A549 (cell line): ENCODE data around the gene DSCAM. TPM values are rescaled to one million over a fixed set of nuclear protein-coding genes. Genes with fewer than 3 reads are reported as not detected.

ENCODE experiments used
- ATAC-seq, 2 experiments: fragments of 200-7000 bp in 1 of 2; fragments of >200 bp in 1 of 2; cut with Nextera tagmentation in 1 of 2; cut with Tn5 transposase in 1 of 2; 3 replicates each; pipeline versions ENCODE4 v1.8.0 to v1.9.1; 2018 to 2020; ENCODE audit warnings: mild to moderate bottlenecking in 1 of 2, moderate library complexity in 1 of 2
- CTCF ChIA-PET: fragments of 300-600 bp; sonication (Branson Sonifier 250); formaldehyde crosslinking; extraction: SDS; loops from one replicate; lab custom pipeline; 2021; ENCODE audit warnings: antibody characterized with exemption, inconsistent platforms; lab: Yijun Ruan, JAX
- POLR2A ChIA-PET: fragments of 350-600 bp; formaldehyde crosslinking; extraction: SDS; loops from one replicate; lab custom pipeline; 2021; ENCODE audit warnings: antibody characterized with exemption, inconsistent platforms; lab: Yijun Ruan, JAX
- DNase-seq, 2 experiments: peaks; one replicate each; pipeline versions ENCODE4 v3.0.0 to v3.0.0-alpha.2; 2011 to 2016; ENCODE audit warnings: low read depth in 1 of 2, low spot score in 1 of 2
- FAIRE-seq: peaks from 2 replicates; lab custom pipeline; 2011; peaks lifted over from hg19 to GRCh38; lab: Jason Lieb, UNC
- H3K27ac ChIP-seq, 2 experiments: fragments of >200 bp; sonication (Bioruptor Twin); formaldehyde crosslinking; 3 replicates each; pipeline ENCODE4 v1.5.1; 2016 to 2017
- H3K4me1 ChIP-seq: fragments of >200 bp; sonication (Bioruptor Twin); formaldehyde crosslinking; 3 replicates; pipeline ENCODE4 v1.6.1; 2016
- H3K4me2 ChIP-seq: fragments of >200 bp; sonication (Bioruptor Twin); formaldehyde crosslinking; 3 replicates; pipeline ENCODE4 v1.6.1; 2016
- H3K4me3 ChIP-seq: fragments of >200 bp; sonication (Bioruptor Twin); formaldehyde crosslinking; 3 replicates; pipeline ENCODE4 v1.5.1; 2016
- H3K9me3 ChIP-seq: fragments of >200 bp; sonication (Bioruptor Twin); formaldehyde crosslinking; 3 replicates; pipeline ENCODE4 v1.6.1; 2016
- CBX2 ChIP-seq: fragments of 200-600 bp; sonication (generic); IDR thresholded peaks from 2 replicates; pipeline ENCODE4 v1.6.1; 2016; ENCODE audit warnings: low read depth, mild to moderate bottlenecking, borderline replicate concordance
- CEBPB ChIP-seq, 2 experiments: fragments of >200 bp in 1 of 2; sonication (Bioruptor Twin) in 1 of 2; formaldehyde crosslinking in 1 of 2; IDR thresholded peaks; 2 replicates each; pipeline ENCODE4 v1.6.1; 2012 to 2016
- CTCF ChIP-seq: fragments of >200 bp; sonication (Bioruptor Twin); formaldehyde crosslinking; IDR thresholded peaks from 3 replicates; pipeline ENCODE4 v1.5.1; 2016
- EHF ChIP-seq: fragments of 250-450 bp; sonication (Bioruptor Pico); IDR thresholded peaks from 2 replicates; pipeline ENCODE4 v1.5.0; 2020; ENCODE audit warnings: mild to moderate bottlenecking
- HDAC2 ChIP-seq: fragments of 200-600 bp; sonication (generic); IDR thresholded peaks from 2 replicates; pipeline ENCODE4 v1.6.1; 2016
- HES2 ChIP-seq: fragments of >200 bp; sonication (Bioruptor Twin); formaldehyde crosslinking; IDR thresholded peaks from 2 replicates; pipeline ENCODE4 v1.6.1; 2016
- HOXA7 ChIP-seq: fragments of 250-450 bp; sonication (Bioruptor Pico); IDR thresholded peaks from 2 replicates; pipeline ENCODE4 v1.5.0; 2020; ENCODE audit warnings: mild to moderate bottlenecking, moderate library complexity
- HOXB13 ChIP-seq: fragments of 250-450 bp; sonication (Bioruptor Pico); IDR thresholded peaks from 2 replicates; pipeline ENCODE4 v1.5.0; 2020; ENCODE audit warnings: low read depth, mild to moderate bottlenecking, moderate library complexity
- HOXB5 ChIP-seq: fragments of 250-450 bp; sonication (Bioruptor Pico); IDR thresholded peaks from 2 replicates; pipeline ENCODE4 v1.5.0; 2020; ENCODE audit warnings: mild to moderate bottlenecking, moderate library complexity
- KDM1A ChIP-seq: fragments of 200-600 bp; sonication (generic); IDR thresholded peaks from 2 replicates; pipeline ENCODE4 v1.6.1; 2016; ENCODE audit warnings: low read depth, mild to moderate bottlenecking
- KDM5A ChIP-seq: fragments of 200-600 bp; sonication (generic); IDR thresholded peaks from 2 replicates; pipeline ENCODE4 v1.6.1; 2016; ENCODE audit warnings: antibody characterized with exemption, mild to moderate bottlenecking
- MAZ ChIP-seq: fragments of 150-350 bp; IDR thresholded peaks from 2 replicates; pipeline ENCODE4 v1.6.1; 2014; ENCODE audit warnings: antibody characterized with exemption, low read depth, low read length, borderline replicate concordance
- NR3C1 ChIP-seq: fragments of >200 bp; sonication (Bioruptor Twin); formaldehyde crosslinking; IDR thresholded peaks from 3 replicates; pipeline ENCODE4 v1.6.1; 2017
- PBX3 ChIP-seq: IDR thresholded peaks from 2 replicates; pipeline ENCODE4 v1.6.1; 2012
- PHF8 ChIP-seq: fragments of 200-600 bp; sonication (generic); IDR thresholded peaks from 2 replicates; pipeline ENCODE4 v1.6.1; 2016; ENCODE audit warnings: low read depth, mild to moderate bottlenecking, antibody characterized with exemption, moderate library complexity, borderline replicate concordance
- POLR2AphosphoS2 ChIP-seq: conservative IDR thresholded peaks from 2 replicates; pipeline ENCODE4 v1.6.1; 2012; ENCODE audit warnings: low read length, improper control_type of control experiment, inconsistent platforms
- RCOR1 ChIP-seq: fragments of 150-350 bp; IDR thresholded peaks from 2 replicates; pipeline ENCODE4 v1.6.1; 2014; ENCODE audit warnings: antibody characterized with exemption, low read length, low read depth
- RNF2 ChIP-seq: fragments of 200-600 bp; sonication (generic); IDR thresholded peaks from 2 replicates; pipeline ENCODE4 v1.6.1; 2016; ENCODE audit warnings: low read depth, mild to moderate bottlenecking, antibody characterized with exemption, moderate library complexity, borderline replicate concordance
- TFCP2L1 ChIP-seq: fragments of 250-450 bp; sonication (Bioruptor Pico); IDR thresholded peaks from 2 replicates; pipeline ENCODE4 v1.5.0; 2021; ENCODE audit warnings: mild to moderate bottlenecking
- TP53 ChIP-seq: fragments of 250-450 bp; sonication (Bioruptor Pico); IDR thresholded peaks from 2 replicates; pipeline ENCODE4 v1.5.0; 2021; ENCODE audit warnings: mild to moderate bottlenecking, moderate library complexity
- USF2 ChIP-seq: fragments of 450-650 bp; IDR thresholded peaks from 2 replicates; pipeline ENCODE4 v1.6.1; 2014; ENCODE audit warnings: antibody characterized with exemption
- ZC3H11A ChIP-seq: fragments of 450-650 bp; IDR thresholded peaks from 2 replicates; pipeline ENCODE4 v1.6.1; 2014; ENCODE audit warnings: antibody characterized with exemption, mild to moderate bottlenecking
- ZNF302 ChIP-seq: fragments of 250-450 bp; sonication (Bioruptor Pico); IDR thresholded peaks from 2 replicates; pipeline ENCODE4 v1.9.0; 2021; ENCODE audit warnings: inconsistent platforms, mild to moderate bottlenecking, moderate library complexity
- WGBS: methylation state at CpG from one replicate; pipeline ENCODE4 v1.1.6; 2017; ENCODE audit errors: missing lambda C conversion rate; 5-methylcytosine and 5-hydroxymethylcytosine counted together
- polyA plus RNA-seq, 4 experiments: library from polyadenylated mRNA; depleted of rRNA in 3 of 4; stranded (reverse); fragments of >200 nt; fragmentation: RNase III in 1 of 4; extraction: RNeasy Plus Mini Kit Qiagen cat#74134 plus additional on column Dnase treatment in 1 of 4; gene quantifications; 2 replicates in 3 of 4; 3 replicates in 1 of 4; pipeline ENCODE4 v1.2.3, GENCODE V29; 2011 to 2017
- TF ChIP-seq, protein P1 (sequence below): fragments of 250-450 bp; sonication (Bioruptor Pico); IDR thresholded peaks from 2 replicates; pipeline ENCODE4 v1.5.0; 2020; ENCODE audit warnings: low read depth, mild to moderate bottlenecking, moderate library complexity
- TF ChIP-seq, protein P2 (sequence below): fragments of >200 bp; sonication (Bioruptor Twin); formaldehyde crosslinking; IDR thresholded peaks from 3 replicates; pipeline ENCODE4 v1.6.1; 2016

The DSCAM gene
- polyA plus RNA-seq, 2 of the 4 experiments (the other 2 are of a cell fraction) = not detected

GRCh38 chr21:40706806-40707655 is 139.9 kb downstream of the DSCAM start:
- TF ChIP-seq RCOR1 = no peak
- TF ChIP-seq KDM1A = no peak
- TF ChIP-seq HOXB13 (CRISPR knock-in tag) = no peak
- TF ChIP-seq HES2 = no peak
- TF ChIP-seq CBX2 = no peak
- no peak for TF ChIP-seq HOXA7
- no peak for TF ChIP-seq TFCP2L1
- TF ChIP-seq KDM5A = no peak
- no peak for TF ChIP-seq CTCF
- TF ChIP-seq NR3C1 = no peak
- TF ChIP-seq TP53 (CRISPR knock-in tag) = no peak
- TF ChIP-seq RNF2 = no peak
- TF ChIP-seq, protein P1, sequence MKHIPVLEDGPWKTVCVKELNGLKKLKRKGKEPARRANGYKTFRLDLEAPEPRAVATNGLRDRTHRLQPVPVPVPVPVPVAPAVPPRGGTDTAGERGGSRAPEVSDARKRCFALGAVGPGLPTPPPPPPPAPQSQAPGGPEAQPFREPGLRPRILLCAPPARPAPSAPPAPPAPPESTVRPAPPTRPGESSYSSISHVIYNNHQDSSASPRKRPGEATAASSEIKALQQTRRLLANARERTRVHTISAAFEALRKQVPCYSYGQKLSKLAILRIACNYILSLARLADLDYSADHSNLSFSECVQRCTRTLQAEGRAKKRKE (CRISPR knock-in tag) = no peak
- TF ChIP-seq ZC3H11A = no peak
- DNase-seq = no peak
- 12% methylated on average over 4 of the region's 4 CpGs for WGBS
- Histone ChIP-seq H3K27ac (no peak overlapping the region), H3K4me3 (no peak overlapping the region), H3K9me3 (no peaks in the 10 kb centered on the region), H3K4me2 (peak overlapping the region; percentile 14; the same call in 1 of the 3 replicates), H3K4me1 (no peaks in the 10 kb centered on the region)
- no peak for FAIRE-seq
- POLR2A ChIA-PET = no interaction called here
- CTCF ChIA-PET = no interaction called here
- no peak for ATAC-seq

DNA sequence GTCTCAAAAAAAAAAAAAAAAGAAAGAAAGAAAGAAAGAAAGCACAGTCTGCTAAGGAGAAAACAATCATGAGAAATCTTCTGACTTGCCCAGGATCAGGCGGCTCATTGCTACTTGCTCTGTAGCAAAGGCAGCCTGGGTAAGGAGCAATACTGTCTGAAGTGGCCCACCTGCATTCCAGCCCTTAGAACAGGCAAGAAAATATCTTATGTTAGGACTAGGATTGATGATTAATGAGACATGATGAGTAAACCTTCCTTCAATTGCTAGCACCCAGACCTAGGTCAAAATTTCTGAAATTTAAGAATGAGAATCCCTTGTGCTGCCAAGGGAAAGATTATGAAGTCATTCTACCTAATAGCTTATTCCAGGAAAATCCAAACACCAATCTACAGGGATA is 140.8 kb downstream of the DSCAM start:
- Histone ChIP-seq H3K4me2 (peak overlapping the region; percentile 30; the same call in 2 of the 3 replicates), H3K4me1 (no peaks in the 10 kb centered on the region), H3K9me3 (no peaks in the 10 kb centered on the region), H3K4me3 (no peak overlapping the region), H3K27ac (no peak overlapping the region)
- 29% methylated on average over 1 of the region's 1 CpG for WGBS
- POLR2A ChIA-PET = no interaction called here
- CTCF ChIA-PET = no interaction called here
- TF ChIP-seq KDM1A (no peak), POLR2AphosphoS2 (no peak), ZNF302 (CRISPR knock-in tag) (no peak), HOXB13 (CRISPR knock-in tag) (no peak), EHF (CRISPR knock-in tag) (no peak), CEBPB (IDR thresholded peaks at IDR 0.05) (no peak)
- FAIRE-seq = no peak
- DNase-seq = no peak
- no peak for ATAC-seq

- ChIA-PET CTCF (interaction anchor here (0.6 to 1.0 kb wide), 2 partner anchors 32 to 62 kb away, joined by 3 read pairs; no protein-coding TSS in a partner anchor), POLR2A (no interaction called here)
- H3K4me3 ChIP-seq = no peak overlapping the region
- no peak for FAIRE-seq
- H3K4me1 ChIP-seq = no peaks in the 10 kb centered on the region
- H3K27ac ChIP-seq = no peak overlapping the region
- no peak for ATAC-seq
- no peak overlapping the region for H3K4me2 ChIP-seq
- H3K9me3 ChIP-seq = no peaks in the 10 kb centered on the region
- 49% methylated on average over 3 of the region's 3 CpGs for WGBS
- DNase-seq = no peak
- TF ChIP-seq MAZ (no peak), POLR2AphosphoS2 (no peak), HOXB5 (CRISPR knock-in tag) (no peak), PBX3 (no peak), HDAC2 (no peak), PHF8 (no peak), USF2 (no peak)
- TF ChIP-seq, protein P2, sequence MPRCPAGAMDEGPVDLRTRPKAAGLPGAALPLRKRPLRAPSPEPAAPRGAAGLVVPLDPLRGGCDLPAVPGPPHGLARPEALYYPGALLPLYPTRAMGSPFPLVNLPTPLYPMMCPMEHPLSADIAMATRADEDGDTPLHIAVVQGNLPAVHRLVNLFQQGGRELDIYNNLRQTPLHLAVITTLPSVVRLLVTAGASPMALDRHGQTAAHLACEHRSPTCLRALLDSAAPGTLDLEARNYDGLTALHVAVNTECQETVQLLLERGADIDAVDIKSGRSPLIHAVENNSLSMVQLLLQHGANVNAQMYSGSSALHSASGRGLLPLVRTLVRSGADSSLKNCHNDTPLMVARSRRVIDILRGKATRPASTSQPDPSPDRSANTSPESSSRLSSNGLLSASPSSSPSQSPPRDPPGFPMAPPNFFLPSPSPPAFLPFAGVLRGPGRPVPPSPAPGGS = no peak
These were observed 142.8 kb downstream of the DSCAM start for GRCh38 chr21:40704141-40704540.
